Fibroblast of mammary gland (primary cell): ENCODE measurements around the gene CRPPA.

ENCODE experiments used
- DNase-seq: peaks from one replicate; pipeline ENCODE4 v3.0.0-alpha.2; 2010; ENCODE audit warnings: low read depth
- H3K4me3 ChIP-seq: 2 replicates; pipeline ENCODE4 v1.5.1; 2011; ENCODE audit warnings: low read depth, mild to moderate bottlenecking, low read length, moderate library complexity; ENCODE audit not compliant: control insufficient read depth
- TF ChIP-seq, protein P1 (sequence below): conservative IDR thresholded peaks from 2 replicates; pipeline ENCODE4 v1.5.1; 2011; ENCODE audit warnings: low read depth, low read length, inconsistent platforms; ENCODE audit not compliant: control insufficient read depth, insufficient read depth

CRPPA gene

DNA sequence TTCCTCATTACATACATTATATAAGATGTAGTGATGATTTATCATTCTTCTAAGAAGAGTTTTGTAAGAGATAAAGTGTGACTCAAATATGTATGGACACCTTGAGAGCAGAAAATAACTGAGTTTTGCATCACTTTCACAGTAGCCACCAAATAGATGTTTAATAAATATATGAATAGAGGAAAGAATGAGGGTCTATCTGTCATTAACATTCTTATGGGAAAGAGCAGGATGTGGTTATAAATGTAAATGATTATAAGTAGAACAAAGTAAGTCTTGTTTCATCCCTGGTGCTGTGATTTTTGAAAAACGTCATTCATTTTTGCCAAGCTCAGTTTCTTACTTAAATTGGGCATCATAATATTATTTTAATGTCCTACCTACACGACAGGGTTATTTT is 15.0 kb upstream of the CRPPA start:
- TF ChIP-seq, protein P1, sequence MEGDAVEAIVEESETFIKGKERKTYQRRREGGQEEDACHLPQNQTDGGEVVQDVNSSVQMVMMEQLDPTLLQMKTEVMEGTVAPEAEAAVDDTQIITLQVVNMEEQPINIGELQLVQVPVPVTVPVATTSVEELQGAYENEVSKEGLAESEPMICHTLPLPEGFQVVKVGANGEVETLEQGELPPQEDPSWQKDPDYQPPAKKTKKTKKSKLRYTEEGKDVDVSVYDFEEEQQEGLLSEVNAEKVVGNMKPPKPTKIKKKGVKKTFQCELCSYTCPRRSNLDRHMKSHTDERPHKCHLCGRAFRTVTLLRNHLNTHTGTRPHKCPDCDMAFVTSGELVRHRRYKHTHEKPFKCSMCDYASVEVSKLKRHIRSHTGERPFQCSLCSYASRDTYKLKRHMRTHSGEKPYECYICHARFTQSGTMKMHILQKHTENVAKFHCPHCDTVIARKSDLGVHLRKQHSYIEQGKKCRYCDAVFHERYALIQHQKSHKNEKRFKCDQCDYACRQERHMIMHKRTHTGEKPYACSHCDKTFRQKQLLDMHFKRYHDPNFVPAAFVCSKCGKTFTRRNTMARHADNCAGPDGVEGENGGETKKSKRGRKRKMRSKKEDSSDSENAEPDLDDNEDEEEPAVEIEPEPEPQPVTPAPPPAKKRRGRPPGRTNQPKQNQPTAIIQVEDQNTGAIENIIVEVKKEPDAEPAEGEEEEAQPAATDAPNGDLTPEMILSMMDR: no peak
- H3K4me3 ChIP-seq: no peak overlapping the region
- DNase-seq: no peak

DNA sequence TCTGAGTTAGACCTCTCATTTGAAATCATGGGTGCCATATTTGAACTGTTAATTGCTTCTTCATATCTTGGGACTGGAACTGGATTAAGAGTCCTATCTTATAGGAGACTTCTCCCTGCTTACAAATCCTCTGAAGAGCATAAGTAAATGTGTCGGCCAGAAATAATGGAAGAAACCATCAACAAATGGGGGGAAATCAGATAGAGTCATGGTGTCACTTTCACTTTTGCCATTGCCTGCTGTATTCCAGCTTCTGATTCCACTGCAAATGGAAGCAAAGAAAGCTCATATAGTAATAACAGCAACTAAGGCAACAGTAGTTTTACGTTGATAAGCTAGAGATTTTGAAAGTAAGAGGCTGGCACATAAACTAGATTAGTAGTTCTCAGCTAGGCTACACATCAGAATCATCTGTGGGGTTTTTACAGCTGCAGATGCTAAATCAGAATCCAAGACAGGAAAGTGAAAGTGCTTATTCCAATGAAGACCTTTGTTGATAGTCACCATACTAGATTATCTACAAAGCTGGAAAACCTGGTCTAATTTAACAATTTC is 12.3 kb upstream of the CRPPA start:
- no peak overlapping the region for H3K4me3 ChIP-seq
- no peak for DNase-seq
- TF ChIP-seq, protein P1: no peak

DNA sequence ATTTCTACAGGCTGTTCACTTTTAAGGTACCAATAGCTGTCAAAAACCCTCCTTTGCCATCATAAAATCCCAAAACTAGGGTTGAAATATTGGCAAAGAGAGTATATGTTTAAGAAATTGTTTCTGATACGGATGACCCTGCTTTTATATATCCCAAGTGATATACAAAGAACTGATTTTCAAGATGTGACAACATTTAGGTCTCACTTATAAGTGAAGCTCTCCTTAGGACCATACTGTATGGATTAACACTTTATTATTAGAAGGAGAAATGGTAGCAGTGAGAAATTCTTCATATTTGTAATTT is 11.0 kb upstream of the CRPPA start:
- TF ChIP-seq, protein P1: no peak
- no peak for DNase-seq
- no peak overlapping the region for H3K4me3 ChIP-seq

DNA sequence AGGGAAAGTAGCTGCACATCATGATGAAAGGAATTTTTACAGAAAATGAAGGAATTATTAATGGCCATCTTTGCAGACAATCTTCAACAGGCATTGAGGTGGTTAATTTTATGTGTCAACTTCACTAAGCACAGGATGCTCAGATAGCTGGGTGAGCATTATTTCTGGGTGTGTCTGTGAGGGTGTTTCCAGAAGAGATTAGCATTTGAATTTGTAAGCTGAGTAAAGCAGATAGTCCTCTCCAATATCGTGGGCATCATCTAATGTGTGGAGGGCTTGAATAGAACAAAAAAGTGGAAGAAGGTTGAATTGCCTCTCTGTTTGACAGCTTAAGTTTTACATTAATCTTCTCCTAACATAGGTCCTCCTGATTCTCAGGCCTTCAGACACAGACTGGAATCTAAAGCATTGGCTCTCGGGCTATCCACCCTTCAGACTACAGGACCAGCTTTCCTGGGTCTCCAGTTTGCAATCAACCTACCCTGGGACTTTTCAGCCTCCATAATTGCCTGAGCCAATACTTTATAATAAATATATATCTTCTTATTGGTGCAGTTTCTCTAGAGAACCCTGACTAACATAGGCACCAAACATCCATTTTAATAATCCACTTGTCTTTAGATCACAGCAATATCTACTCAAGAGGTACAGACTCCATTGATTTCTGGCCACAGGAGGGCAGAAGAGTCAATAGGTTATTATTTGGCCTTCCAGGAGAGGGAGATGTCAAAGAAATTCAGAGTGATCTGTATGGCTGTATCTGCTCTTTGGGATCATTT is 10.5 kb upstream of the CRPPA start:
- TF ChIP-seq, protein P1: peak; percentile 42
- DNase-seq: peak; percentile 47
- H3K4me3 ChIP-seq: no peak overlapping the region

DNA sequence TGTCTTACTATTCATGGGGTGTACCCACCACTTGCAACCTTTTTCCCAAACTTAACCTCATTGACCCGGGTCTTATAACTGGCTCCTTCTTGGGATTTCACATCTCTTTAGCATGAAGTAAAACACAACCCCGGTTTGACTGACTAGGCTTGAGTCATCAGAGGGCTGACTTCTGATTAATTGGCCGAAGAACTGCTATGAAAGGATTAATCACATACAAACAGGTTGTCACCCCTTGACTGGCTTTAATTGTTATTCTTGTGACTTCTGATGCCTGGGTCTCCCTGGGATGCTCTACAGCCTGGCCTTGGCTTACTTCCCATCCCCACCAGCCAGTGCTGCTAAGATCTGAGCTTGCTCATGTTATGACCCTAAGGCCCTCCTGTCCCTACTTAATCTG is 8.8 kb upstream of the CRPPA start:
- DNase-seq: peak; percentile 43
- TF ChIP-seq, protein P1: no peak

DNA sequence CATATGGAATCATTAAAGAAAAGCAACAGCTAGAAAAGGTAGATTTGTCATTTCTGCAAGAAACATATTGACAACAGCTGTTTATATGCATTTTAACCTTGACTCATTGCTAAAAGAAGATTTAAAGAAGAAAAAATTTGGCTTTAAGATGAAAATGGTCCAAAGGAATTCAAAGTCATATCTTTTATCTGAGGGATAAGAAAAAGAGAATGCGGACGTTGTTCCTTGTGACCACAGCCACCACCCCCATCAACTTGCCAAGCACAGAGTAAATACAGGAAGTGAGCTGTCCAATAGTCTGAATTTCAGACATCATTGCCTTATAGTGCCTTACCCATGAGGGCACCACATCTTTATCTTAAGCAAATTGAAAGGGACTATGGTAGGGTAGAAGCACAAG is 7.3 kb upstream of the CRPPA start:
- no peak overlapping the region for H3K4me3 ChIP-seq
- DNase-seq: peak; percentile 68
- TF ChIP-seq, protein P1: no peak

More for the DNA sequence above, 8.8 kb upstream of the CRPPA start:
- no peak overlapping the region for H3K4me3 ChIP-seq
